ENCODE data around the gene NPHP4. TPM values are rescaled to one million over a fixed set of nuclear protein-coding genes. Genes with fewer than 3 reads are reported as not detected.

Gene NPHP4
- polyA plus RNA-seq, 1 donor from 2014 or later = 0.71 TPM

DNA sequence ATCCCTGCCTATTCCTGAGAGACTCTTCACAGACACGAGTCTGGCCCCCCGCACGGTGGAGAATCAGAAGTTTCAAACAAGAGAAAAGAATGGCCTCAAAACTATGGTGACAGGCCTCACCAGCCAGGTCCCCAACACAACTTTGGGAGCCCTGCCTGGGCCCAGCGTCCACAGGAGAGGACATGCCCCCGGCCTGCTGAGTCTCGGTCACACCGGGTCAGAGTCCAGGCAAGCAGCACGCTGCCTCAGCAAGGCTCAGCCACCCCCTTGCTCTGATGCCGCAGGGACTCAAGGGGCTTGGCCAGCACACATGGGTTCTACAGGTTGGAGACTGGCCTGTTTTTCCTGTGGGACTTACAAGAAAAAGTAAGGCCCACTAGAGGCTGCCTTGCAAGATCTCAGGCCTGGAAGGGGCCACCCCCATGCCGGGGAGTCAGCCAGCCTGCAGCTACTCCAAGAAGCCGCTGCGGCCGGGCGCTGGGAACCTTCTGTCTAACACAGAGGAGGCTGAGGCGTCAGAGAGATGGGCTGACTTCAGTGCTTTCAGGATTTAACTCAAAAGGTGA lies 116.8 kb downstream of the NPHP4 start:
- no peaks in the 10 kb centered on the region for H3K27me3 Mint-ChIP-seq
- H3K4me1 Mint-ChIP-seq = no peaks in the 10 kb centered on the region

GRCh38 chr1:5874416-5875110 lies 117.7 kb downstream of the NPHP4 start:
- no peak overlapping the region for H3K27ac Mint-ChIP-seq
- no peaks in the 10 kb centered on the region for H3K4me1 Mint-ChIP-seq
- H3K4me3 Mint-ChIP-seq = no peak overlapping the region
- peaks cover 14% of the 10 kb centered on the region for H3K36me3 Mint-ChIP-seq
- H3K9me3 Mint-ChIP-seq = peaks cover 0 to under 1% (median 0%) of the 10 kb centered on the region in 3 donors
- no peaks in the 10 kb centered on the region for H3K27me3 Mint-ChIP-seq

More for the DNA sequence above, 116.8 kb downstream of the NPHP4 start:
- Mint-ChIP-seq H3K27ac (no peak overlapping the region), H3K4me3 (no peak overlapping the region), H3K9me3 (peaks cover 4 to 5% (median 5%) of the 10 kb centered on the region in 3 donors), H3K36me3 (peaks cover 17% of the 10 kb centered on the region)

DNA sequence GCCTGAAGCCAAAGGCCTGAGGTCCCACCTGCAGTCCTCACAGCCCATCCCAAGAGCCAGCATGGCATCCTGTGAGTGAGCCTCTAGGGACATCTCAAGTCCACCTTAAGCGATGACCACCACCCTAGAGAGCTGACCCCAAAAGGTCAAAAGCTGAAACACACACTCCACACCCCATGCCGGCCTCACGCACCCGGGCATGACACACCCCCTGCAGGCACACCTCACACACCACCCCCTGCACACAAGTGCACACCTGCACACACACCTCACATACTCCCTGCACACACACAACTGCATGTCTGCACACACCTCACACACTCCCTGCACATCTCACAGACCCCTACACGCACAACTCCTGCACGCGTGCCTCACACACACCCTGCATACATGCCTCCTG lies 118.7 kb downstream of the NPHP4 start:
- H3K27me3 Mint-ChIP-seq = no peaks in the 10 kb centered on the region
- peaks cover 0 to 2% (median 0%) of the 10 kb centered on the region in 3 donors for H3K9me3 Mint-ChIP-seq
- H3K4me1 Mint-ChIP-seq = no peaks in the 10 kb centered on the region
- H3K27ac Mint-ChIP-seq = no peak overlapping the region
- H3K4me3 Mint-ChIP-seq = no peak overlapping the region
- peaks cover 8% of the 10 kb centered on the region for H3K36me3 Mint-ChIP-seq

DNA sequence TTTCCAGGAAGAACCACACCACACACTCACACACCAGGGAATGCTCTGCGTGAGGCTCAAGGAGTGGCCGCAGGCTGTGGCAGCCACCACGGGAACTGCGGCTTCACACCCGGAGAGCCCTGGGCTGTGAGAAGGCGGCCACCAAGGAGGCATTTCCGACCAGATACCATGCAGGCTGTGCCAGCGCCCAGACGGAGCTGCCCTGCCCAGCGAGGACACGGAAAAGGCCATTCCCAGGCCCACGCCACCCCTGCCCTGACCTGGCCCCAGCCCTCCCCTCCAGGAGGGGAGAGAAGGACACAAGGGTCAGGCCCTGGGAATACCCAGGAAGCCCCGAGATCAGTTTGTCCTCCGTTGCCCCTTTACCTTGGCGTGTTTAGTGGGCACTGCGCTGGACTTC lies 119.3 kb downstream of the NPHP4 start:
- H3K27ac Mint-ChIP-seq = no peak overlapping the region
- peaks cover 0 to 2% (median 0%) of the 10 kb centered on the region in 3 donors for H3K9me3 Mint-ChIP-seq
- no peaks in the 10 kb centered on the region for H3K27me3 Mint-ChIP-seq
- H3K4me1 Mint-ChIP-seq = no peaks in the 10 kb centered on the region
- H3K36me3 Mint-ChIP-seq = peaks cover 8% of the 10 kb centered on the region
- no peak overlapping the region for H3K4me3 Mint-ChIP-seq

GRCh38 chr1:5868931-5869500 lies 123.2 kb downstream of the NPHP4 start:
- Mint-ChIP-seq H3K27ac (peak overlapping the region in 1 of 3 donors; percentile 14), H3K9me3 (peaks cover 0 to 2% (median 0%) of the 10 kb centered on the region in 3 donors), H3K4me3 (peak overlapping the region in 1 of 4 donors; percentile 36), H3K4me1 (no peaks in the 10 kb centered on the region), H3K36me3 (peaks cover 4% of the 10 kb centered on the region), H3K27me3 (no peaks in the 10 kb centered on the region)

- peaks cover 3% of the 10 kb centered on the region for H3K36me3 Mint-ChIP-seq
- H3K27me3 Mint-ChIP-seq = no peaks in the 10 kb centered on the region
- H3K4me3 Mint-ChIP-seq = no peak overlapping the region
- no peaks in the 10 kb centered on the region for H3K4me1 Mint-ChIP-seq
- peaks cover 0 to 2% (median 0%) of the 10 kb centered on the region in 3 donors for H3K9me3 Mint-ChIP-seq
- no peak overlapping the region for H3K27ac Mint-ChIP-seq
These were observed 126.5 kb downstream of the NPHP4 start for GRCh38 chr1:5865774-5866173.

DNA sequence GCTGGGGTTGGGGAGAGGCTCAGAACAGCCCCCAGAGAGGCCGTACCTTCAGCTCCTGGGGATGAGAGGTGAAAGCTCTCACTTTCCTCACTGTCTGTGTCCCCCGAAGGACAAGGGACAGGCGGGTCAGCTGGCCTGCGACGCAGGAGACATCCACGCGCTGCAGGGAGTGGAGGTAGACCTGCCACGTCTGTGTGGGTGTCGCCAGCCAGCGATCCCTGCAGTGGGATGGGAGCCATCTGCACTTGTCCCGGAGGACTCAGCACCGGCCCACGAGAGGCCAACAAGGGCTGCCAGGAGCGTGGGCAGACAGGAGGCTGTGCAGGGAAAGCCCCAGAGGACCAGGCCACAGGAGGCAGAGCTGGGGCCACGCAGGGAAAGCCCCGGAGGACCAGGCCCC lies 127.2 kb downstream of the NPHP4 start:
- Mint-ChIP-seq H3K36me3 (peaks cover 3% of the 10 kb centered on the region), H3K27ac (no peak overlapping the region), H3K9me3 (peaks cover 0 to 2% (median 0%) of the 10 kb centered on the region in 3 donors), H3K4me3 (no peak overlapping the region), H3K27me3 (no peaks in the 10 kb centered on the region), H3K4me1 (no peaks in the 10 kb centered on the region)

GRCh38 chr1:5864256-5864655 lies 128.0 kb downstream of the NPHP4 start:
- H3K27ac Mint-ChIP-seq = peak overlapping the region in 1 of 3 donors; percentile 37
- H3K27me3 Mint-ChIP-seq = no peaks in the 10 kb centered on the region
- H3K9me3 Mint-ChIP-seq = peaks cover 0 to 2% (median 0%) of the 10 kb centered on the region in 3 donors
- no peaks in the 10 kb centered on the region for H3K4me1 Mint-ChIP-seq
- H3K36me3 Mint-ChIP-seq = no peaks in the 10 kb centered on the region
- H3K4me3 Mint-ChIP-seq = no peak overlapping the region

DNA sequence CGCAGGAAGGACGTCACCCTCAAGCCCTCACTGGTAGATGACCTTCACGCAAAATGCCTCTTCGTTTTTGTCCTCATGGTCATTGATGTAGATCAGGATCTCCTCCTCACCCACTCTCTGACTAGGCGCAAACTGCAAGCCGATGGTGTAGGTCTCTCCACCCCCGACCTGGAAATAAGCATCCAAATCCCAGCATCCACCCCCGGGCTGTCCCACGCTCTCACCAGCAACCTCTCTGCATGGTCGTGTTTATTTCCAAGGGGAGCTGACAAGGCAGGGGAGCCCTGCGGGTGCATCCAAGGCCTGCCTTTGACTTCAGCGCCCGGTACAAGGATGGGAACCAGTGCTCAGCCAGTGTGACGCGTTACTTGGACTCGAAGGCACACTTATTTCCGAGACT lies 129.0 kb downstream of the NPHP4 start:
- H3K4me3 Mint-ChIP-seq = no peak overlapping the region
- H3K36me3 Mint-ChIP-seq = no peaks in the 10 kb centered on the region
- no peaks in the 10 kb centered on the region for H3K27me3 Mint-ChIP-seq
- no peaks in the 10 kb centered on the region for H3K9me3 Mint-ChIP-seq
- no peaks in the 10 kb centered on the region for H3K4me1 Mint-ChIP-seq
- no peak overlapping the region for H3K27ac Mint-ChIP-seq

DNA sequence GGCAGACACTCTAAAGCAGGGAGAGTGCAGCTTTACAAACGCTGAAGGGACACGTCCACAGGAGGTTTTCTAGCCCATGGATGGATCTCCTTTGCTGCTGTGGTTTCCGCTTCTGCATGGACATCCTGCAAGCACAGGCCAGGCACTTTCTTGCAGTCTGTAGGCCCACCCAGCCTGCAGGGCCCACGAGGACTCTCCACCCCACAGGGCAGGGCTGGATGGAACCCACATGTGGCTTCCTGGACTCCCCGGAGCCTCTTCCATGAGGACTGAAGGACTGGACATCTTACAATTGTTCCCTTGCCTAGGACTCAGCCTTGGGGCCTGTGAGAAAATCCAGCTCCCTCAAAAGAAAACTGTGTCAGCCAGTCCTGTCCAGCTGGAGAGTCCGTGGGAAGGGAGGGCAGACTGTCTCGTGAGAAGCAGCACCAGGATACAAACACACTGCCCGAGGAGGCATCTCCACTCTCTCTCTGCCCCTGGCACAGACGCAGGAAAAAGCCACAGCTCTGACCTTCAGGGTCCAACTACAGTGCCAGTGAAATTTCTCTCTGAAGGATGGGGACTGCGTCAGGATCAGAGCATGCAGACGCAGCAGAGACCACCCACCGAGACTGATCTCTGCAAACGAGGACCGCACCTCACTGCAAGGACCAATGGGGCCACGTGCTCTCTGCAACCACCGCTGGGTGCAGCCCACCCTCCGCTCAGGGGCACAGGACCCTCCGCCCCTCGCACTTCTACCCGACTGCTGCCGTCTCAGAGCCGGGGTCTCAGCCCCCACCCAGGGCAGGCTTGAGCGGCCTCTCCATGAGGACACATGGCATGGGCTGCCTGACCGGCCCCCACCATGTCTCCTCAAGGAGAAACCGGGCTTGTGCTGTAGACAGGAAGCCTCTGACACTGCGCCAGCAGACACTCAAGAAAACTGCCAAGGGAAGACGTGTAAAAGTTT lies 130.1 kb downstream of the NPHP4 start:
- no peaks in the 10 kb centered on the region for H3K9me3 Mint-ChIP-seq
- H3K4me1 Mint-ChIP-seq = no peaks in the 10 kb centered on the region
- H3K4me3 Mint-ChIP-seq = no peak overlapping the region
- peak overlapping the region in 1 of 3 donors; percentile 43 for H3K27ac Mint-ChIP-seq
- H3K36me3 Mint-ChIP-seq = no peaks in the 10 kb centered on the region
- H3K27me3 Mint-ChIP-seq = no peaks in the 10 kb centered on the region

DNA sequence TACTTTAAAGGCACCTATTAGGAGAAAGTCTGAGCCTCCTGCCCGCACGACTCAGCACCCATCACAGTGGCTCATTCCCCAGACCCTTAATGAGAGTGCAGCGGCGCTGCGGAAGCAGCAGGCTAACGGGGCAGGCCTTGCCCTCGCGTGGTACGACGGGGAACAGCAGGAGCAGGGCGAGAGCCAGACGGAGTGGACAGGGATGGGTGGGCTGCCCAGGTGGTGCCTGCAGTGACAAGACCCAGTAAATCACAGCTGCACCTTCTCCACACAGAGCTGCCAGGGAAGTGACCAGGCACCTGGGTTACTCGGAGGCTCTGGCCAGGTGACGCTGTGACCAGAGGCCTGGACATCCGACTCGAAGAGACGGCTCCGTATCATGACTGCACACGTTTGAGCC lies 131.9 kb downstream of the NPHP4 start:
- H3K27ac Mint-ChIP-seq = no peak overlapping the region
- H3K9me3 Mint-ChIP-seq = no peaks in the 10 kb centered on the region
- no peaks in the 10 kb centered on the region for H3K36me3 Mint-ChIP-seq
- no peak overlapping the region for H3K4me3 Mint-ChIP-seq
- H3K27me3 Mint-ChIP-seq = no peaks in the 10 kb centered on the region
- no peaks in the 10 kb centered on the region for H3K4me1 Mint-ChIP-seq

DNA sequence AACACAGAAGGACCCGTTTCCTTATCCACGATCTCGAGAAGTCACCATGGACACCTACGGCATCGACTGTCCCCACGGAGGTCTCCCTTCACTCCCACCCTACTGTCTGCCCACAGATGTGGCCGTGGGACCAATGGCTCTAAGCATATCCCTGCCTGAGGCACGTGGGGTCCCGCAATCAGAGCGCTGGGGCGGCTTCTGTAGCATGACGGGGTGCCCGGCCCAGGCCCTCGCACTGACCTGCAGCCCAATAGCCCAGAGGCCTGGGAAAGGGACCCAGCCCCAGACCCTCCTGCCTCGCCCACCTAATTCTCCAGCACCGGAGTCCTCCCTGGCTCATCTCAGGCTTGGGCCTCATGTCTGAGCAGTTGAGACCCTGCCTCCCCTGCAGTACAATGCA lies 132.5 kb downstream of the NPHP4 start:
- Mint-ChIP-seq H3K4me1 (no peaks in the 10 kb centered on the region), H3K4me3 (no peak overlapping the region), H3K27me3 (peaks cover 2% of the 10 kb centered on the region), H3K27ac (no peak overlapping the region), H3K36me3 (no peaks in the 10 kb centered on the region), H3K9me3 (no peaks in the 10 kb centered on the region)

GRCh38 chr1:5858844-5859407 lies 133.3 kb downstream of the NPHP4 start:
- Mint-ChIP-seq H3K9me3 (no peaks in the 10 kb centered on the region), H3K27me3 (peaks cover 3% of the 10 kb centered on the region), H3K27ac (no peak overlapping the region), H3K36me3 (no peaks in the 10 kb centered on the region), H3K4me3 (no peak overlapping the region), H3K4me1 (no peaks in the 10 kb centered on the region)

- H3K4me3 Mint-ChIP-seq = no peak overlapping the region
- no peak overlapping the region for H3K27ac Mint-ChIP-seq
- no peaks in the 10 kb centered on the region for H3K9me3 Mint-ChIP-seq
- H3K4me1 Mint-ChIP-seq = no peaks in the 10 kb centered on the region
- peaks cover 3% of the 10 kb centered on the region for H3K27me3 Mint-ChIP-seq
- no peaks in the 10 kb centered on the region for H3K36me3 Mint-ChIP-seq
These were observed 134.0 kb downstream of the NPHP4 start for GRCh38 chr1:5858246-5858645.

Data from IgD-negative memory B cell (primary cell).